Measurements from ENCODE around the gene ITGB8.
A peak's percentile ranks its signal among the peaks of the same experiment; 100 is the strongest.
"Not testable (repeated sequence)": the region's sequence is repeated elsewhere in the genome, so short reads cannot be mapped to it uniquely, and the experiment has no call there.

ITGB8 gene

GRCh38 chr7:20381406-20382034, 50.8 kb downstream of the ITGB8 start:
- no peak for DNase-seq (ENCODE audit: low read depth, low spot score)

- no peak for DNase-seq (ENCODE audit: low read depth, low spot score)
Observed at GRCh38 chr7:20383351-20383750, 52.7 kb downstream of the ITGB8 start.

- DNase-seq (ENCODE audit: low read depth, low spot score): peak; percentile 63
Observed at GRCh38 chr7:20385126-20385525, 54.4 kb downstream of the ITGB8 start.

- no peak for DNase-seq (ENCODE audit: low read depth, low spot score)
Observed at GRCh38 chr7:20388084-20388483, 57.4 kb downstream of the ITGB8 start.

- DNase-seq (ENCODE audit: low read depth, low spot score): not testable (repeated sequence)
Observed at GRCh38 chr7:20389192-20389591, 58.5 kb downstream of the ITGB8 start.

GRCh38 chr7:20393021-20393610, 62.4 kb downstream of the ITGB8 start:
- no peak for DNase-seq (ENCODE audit: low read depth, low spot score)

- DNase-seq (ENCODE audit: low read depth, low spot score): no peak
Observed at GRCh38 chr7:20393616-20394015, 62.9 kb downstream of the ITGB8 start.

- DNase-seq (ENCODE audit: low read depth, low spot score): no peak
Observed at GRCh38 chr7:20394284-20394683, 63.6 kb downstream of the ITGB8 start.

- DNase-seq (ENCODE audit: low read depth, low spot score): no peak
Observed at GRCh38 chr7:20395104-20395503, 64.4 kb downstream of the ITGB8 start.

GRCh38 chr7:20395511-20395910, 64.8 kb downstream of the ITGB8 start:
- no peak for DNase-seq (ENCODE audit: low read depth, low spot score)

- no peak for DNase-seq (ENCODE audit: low read depth, low spot score)
Observed at GRCh38 chr7:20399521-20399920, 68.8 kb downstream of the ITGB8 start.

- DNase-seq (ENCODE audit: low read depth, low spot score): peak; percentile 37
Observed at GRCh38 chr7:20401861-20402746, 71.4 kb downstream of the ITGB8 start.

- no peak for DNase-seq (ENCODE audit: low read depth, low spot score)
Observed at GRCh38 chr7:20402747-20403230, 72.1 kb downstream of the ITGB8 start.

- DNase-seq (ENCODE audit: low read depth, low spot score): peak; percentile 43
Observed at GRCh38 chr7:20403331-20403730, 72.6 kb downstream of the ITGB8 start.

- DNase-seq (ENCODE audit: low read depth, low spot score): peak; percentile 17
Observed at GRCh38 chr7:20404320-20404719, 73.6 kb downstream of the ITGB8 start.

- DNase-seq (ENCODE audit: low read depth, low spot score): peak; percentile 70
Observed at GRCh38 chr7:20407585-20408466, 77.1 kb downstream of the ITGB8 start.

GRCh38 chr7:20408467-20408826, 77.7 kb downstream of the ITGB8 start:
- DNase-seq (ENCODE audit: low read depth, low spot score): peak; percentile 48

- no peak for DNase-seq (ENCODE audit: low read depth, low spot score)
Observed at GRCh38 chr7:20409961-20410360, 79.3 kb downstream of the ITGB8 start.

GRCh38 chr7:20411372-20411771, 80.7 kb downstream of the ITGB8 start:
- DNase-seq (ENCODE audit: low read depth, low spot score): no peak

GRCh38 chr7:20412032-20412431, 81.3 kb downstream of the ITGB8 start:
- no peak for DNase-seq (ENCODE audit: low read depth, low spot score)

GRCh38 chr7:20417260-20417659, 86.6 kb downstream of the ITGB8 start:
- DNase-seq (ENCODE audit: low read depth, low spot score): no peak

Measured in astrocyte of the hippocampus (primary cell).